GM21381 (cell line): ENCODE measurements around the gene DYSF.

Experiments used
- ATAC-seq: cut with Tn5 transposase; IDR thresholded peaks from one replicate; pipeline ENCODE4 v1.9.1; 2021; ENCODE audit warnings: mild to moderate bottlenecking, moderate library complexity; ENCODE audit not compliant: unreplicated experiment

The DYSF gene

GRCh38 chr2:71611247-71611646 is 157.9 kb downstream of the DYSF start:
- no peak for ATAC-seq

- ATAC-seq, result no peak
Observed at GRCh38 chr2:71611781-71612527, 158.6 kb downstream of the DYSF start.

- no peak for ATAC-seq
Observed at GRCh38 chr2:71612581-71613402, 159.4 kb downstream of the DYSF start.

GRCh38 chr2:71613403-71613952 is 160.1 kb downstream of the DYSF start:
- no peak for ATAC-seq

- ATAC-seq, result no peak
Observed at GRCh38 chr2:71613953-71614925, 160.9 kb downstream of the DYSF start.

- no peak for ATAC-seq
Observed at GRCh38 chr2:71614976-71615766, 161.8 kb downstream of the DYSF start.

GRCh38 chr2:71615767-71616730 is 162.7 kb downstream of the DYSF start:
- ATAC-seq, result no peak

GRCh38 chr2:71617266-71617665 is 163.9 kb downstream of the DYSF start:
- no peak for ATAC-seq

GRCh38 chr2:71618327-71619113 is 165.2 kb downstream of the DYSF start:
- no peak for ATAC-seq

GRCh38 chr2:71619230-71619741 is 165.9 kb downstream of the DYSF start:
- no peak for ATAC-seq

- no peak for ATAC-seq
Observed at GRCh38 chr2:71620116-71620515, 166.8 kb downstream of the DYSF start.

GRCh38 chr2:71620851-71621251 is 167.5 kb downstream of the DYSF start:
- no peak for ATAC-seq

GRCh38 chr2:71629273-71629672 is 175.9 kb downstream of the DYSF start:
- no peak for ATAC-seq

GRCh38 chr2:71629771-71630453 is 176.6 kb downstream of the DYSF start:
- no peak for ATAC-seq

- no peak for ATAC-seq
Observed at GRCh38 chr2:71630454-71631328, 177.3 kb downstream of the DYSF start.

- ATAC-seq, result no peak
Observed at GRCh38 chr2:71631411-71631931, 178.1 kb downstream of the DYSF start.
